DND-41 (cell line): Measurements from ENCODE around the gene TSN.

Experiments used
- CTCF ChIP-seq: IDR thresholded peaks from 2 replicates; pipeline ENCODE4 v1.5.1; 2012; ENCODE audit warnings: borderline replicate concordance, low read length, moderate library complexity, mild to moderate bottlenecking; ENCODE audit not compliant: poor library complexity, severe bottlenecking; ENCODE audit errors: extremely low read depth
- EZH2 ChIP-seq: IDR thresholded peaks from 3 replicates; pipeline ENCODE4 v1.6.1; 2012; ENCODE audit warnings: borderline replicate concordance, low read depth, mild to moderate bottlenecking, moderate library complexity, low read length, inconsistent platforms; ENCODE audit not compliant: severe bottlenecking

- TF ChIP-seq CTCF (no peak), EZH2 (no peak)
Measured at GRCh38 chr2:121774235-121774634, 18.8 kb downstream of the TSN start.
